NCI-H2029 (cell line): Measurements from ENCODE around the gene DAB1.
"Not testable (repeated sequence)": the region's sequence is repeated elsewhere in the genome, so short reads cannot be mapped to it uniquely, and the experiment has no call there.

ENCODE experiments used
- DNase-seq: peaks from one replicate; lab custom pipeline; 2025; lab: John Stamatoyannopoulos, UW

Gene DAB1

GRCh38 chr1:57118948-57119603 lies 304.8 kb downstream of the DAB1 start:
- no peak for DNase-seq

- DNase-seq = no peak
These were observed 306.1 kb downstream of the DAB1 start for GRCh38 chr1:57117753-57118152.

- no peak for DNase-seq
These were observed 307.0 kb downstream of the DAB1 start for GRCh38 chr1:57116871-57117270.

- DNase-seq = no peak
These were observed 308.7 kb downstream of the DAB1 start for GRCh38 chr1:57115030-57115614.

- DNase-seq = no peak
These were observed 311.7 kb downstream of the DAB1 start for GRCh38 chr1:57112148-57112547.

GRCh38 chr1:57111175-57111574 lies 312.7 kb downstream of the DAB1 start:
- DNase-seq = no peak

GRCh38 chr1:57109883-57110282 lies 314.0 kb downstream of the DAB1 start:
- peak; percentile 7 for DNase-seq

GRCh38 chr1:57109247-57109646 lies 314.6 kb downstream of the DAB1 start:
- no peak for DNase-seq

GRCh38 chr1:57106296-57106695 lies 317.6 kb downstream of the DAB1 start:
- no peak for DNase-seq

GRCh38 chr1:57102561-57103326 lies 321.1 kb downstream of the DAB1 start:
- DNase-seq = no peak

- DNase-seq = no peak
These were observed 322.7 kb downstream of the DAB1 start for GRCh38 chr1:57101209-57101608.

GRCh38 chr1:57094749-57095148 lies 329.1 kb downstream of the DAB1 start:
- DNase-seq = no peak

- peak; percentile 40 for DNase-seq
These were observed 330.7 kb downstream of the DAB1 start for GRCh38 chr1:57093122-57093521.

GRCh38 chr1:57091642-57092041 lies 332.2 kb downstream of the DAB1 start:
- peak; percentile 88 for DNase-seq

GRCh38 chr1:57089855-57090254 lies 334.0 kb downstream of the DAB1 start:
- DNase-seq = no peak

- no peak for DNase-seq
These were observed 334.6 kb downstream of the DAB1 start for GRCh38 chr1:57089221-57089620.

GRCh38 chr1:57088653-57089052 lies 335.2 kb downstream of the DAB1 start:
- DNase-seq = no peak

GRCh38 chr1:57087660-57088059 lies 336.2 kb downstream of the DAB1 start:
- DNase-seq = not testable (repeated sequence)

GRCh38 chr1:57086154-57086553 lies 337.7 kb downstream of the DAB1 start:
- DNase-seq = no peak

GRCh38 chr1:57084701-57085100 lies 339.2 kb downstream of the DAB1 start:
- no peak for DNase-seq

GRCh38 chr1:57082711-57083439 lies 341.0 kb downstream of the DAB1 start:
- DNase-seq = no peak

- DNase-seq = no peak
These were observed 344.3 kb downstream of the DAB1 start for GRCh38 chr1:57079454-57080157.
